Uterus (tissue), 4 donors: Measurements from ENCODE around the gene PWP2. TPM values are rescaled to one million over a fixed set of nuclear protein-coding genes. Genes with fewer than 3 reads are reported as not detected.

Source experiments
- DNase-seq, 2 donors: peaks; one replicate each; pipeline ENCODE4 v3.0.0-alpha.2; 2019 to 2020
- H3K27ac ChIP-seq, 2 donors: fragments of 200-600 bp; sonication (generic); 1 replicate in 1 of 2; 2 replicates in 1 of 2; pipeline ENCODE4 v1.5.1; 2016 to 2018
- H3K27me3 ChIP-seq, 2 donors: fragments of 200-600 bp; sonication (generic); one replicate each; pipeline ENCODE4 v1.5.1; 2018 to 2019; ENCODE audit warnings: control low read depth in 1 of 2
- H3K36me3 ChIP-seq, 2 donors: fragments of 200-600 bp; sonication (generic); one replicate each; pipeline ENCODE4 v1.5.1; 2019; ENCODE audit warnings: control low read depth in 1 of 2
- H3K4me1 ChIP-seq, 2 donors: fragments of 200-600 bp; sonication (generic); one replicate each; pipeline ENCODE4 v1.5.1; 2018 to 2019; ENCODE audit warnings: control low read depth in 1 of 2
- H3K4me3 ChIP-seq, 2 donors: fragments of 200-600 bp; sonication (generic); 1 replicate in 1 of 2; 2 replicates in 1 of 2; pipeline ENCODE4 v1.5.1; 2018 to 2019; ENCODE audit warnings: mild to moderate bottlenecking in 1 of 2
- H3K9me3 ChIP-seq, 2 donors: fragments of 200-600 bp; sonication (generic); one replicate each; pipeline ENCODE4 v1.5.1; 2019; ENCODE audit warnings: control low read depth in 1 of 2
- POLR2A ChIP-seq, 2 donors: fragments of 450-650 bp; IDR thresholded peaks; one replicate each; pipeline ENCODE4 v1.6.1; 2016; ENCODE audit warnings: antibody characterized with exemption in 2 of 2, mild to moderate bottlenecking in 1 of 2, moderate library complexity in 1 of 2
- intact Hi-C: fragments of 100-400 bp; cut with DNase I; formaldehyde crosslinking; loops from one replicate; pipeline ENCODE4 v1.15.1; 2023; ENCODE audit warnings: low total_unique reads
- total RNA-seq, 4 donors: library from RNA; depleted of rRNA in 3 of 4; stranded (reverse); fragments of >200 nt in 3 of 4; gene quantifications; one replicate each; pipeline versions ENCODE4 v1.1.0 to v1.2.4, GENCODE V29; 2014 to 2023
- TF ChIP-seq, protein P1 (sequence below), 4 experiments: fragments of 200-600 bp in 2 of 4; fragments of 450-650 bp in 2 of 4; sonication (generic) in 2 of 4; IDR thresholded peaks; one replicate each; pipeline ENCODE4 v1.5.1; 2016 to 2019; ENCODE audit warnings: antibody characterized with exemption in 4 of 4, mild to moderate bottlenecking in 2 of 4, moderate library complexity in 1 of 4
- donor health status: DM: yes; HTN: yes; CAD: no.

The PWP2 gene
- total RNA-seq, 4 donors from 2014 or later: 5.2 to 9.1 (median 6.5) TPM; not detected in 1

DNA sequence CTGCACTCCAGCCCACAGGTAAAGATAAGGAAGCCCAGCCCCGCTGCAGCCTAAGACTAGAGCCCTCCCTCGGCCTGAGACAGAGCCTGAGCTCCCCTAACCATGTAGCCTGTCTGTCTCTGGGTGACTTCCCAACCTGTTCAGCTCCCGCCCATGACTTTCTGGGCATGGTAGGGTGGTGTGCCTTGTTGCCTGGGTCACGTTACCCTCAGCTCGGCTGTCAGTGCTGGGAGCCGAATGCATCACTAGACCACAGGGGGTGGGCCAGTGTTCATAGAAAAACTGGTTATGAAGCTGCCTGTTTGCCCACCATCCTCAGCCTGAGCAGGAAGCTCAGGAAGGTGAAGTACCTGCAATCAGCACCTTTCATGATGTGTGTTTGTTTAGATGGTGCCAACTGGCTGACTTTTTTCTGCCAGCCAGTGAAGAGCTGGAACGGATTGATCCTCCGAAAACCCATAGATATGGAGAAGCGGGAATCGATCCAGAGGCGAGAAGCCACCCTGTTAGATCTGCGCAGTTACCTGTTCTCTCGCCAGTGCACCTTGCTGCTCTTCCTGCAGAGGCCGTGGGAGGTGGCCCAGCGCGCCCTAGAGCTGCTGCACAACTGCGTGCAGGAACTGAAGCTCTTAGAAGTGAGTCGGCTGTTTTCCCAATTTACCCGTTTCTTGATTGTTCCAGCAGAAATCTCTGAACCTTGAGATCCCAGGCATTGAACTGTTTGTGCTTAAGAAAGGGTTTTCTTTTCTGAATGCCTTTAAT is 43.9 kb upstream of the PWP2 start:
- Histone ChIP-seq H3K4me3 (no peak overlapping the region), H3K9me3 (no peaks in the 10 kb centered on the region), H3K36me3 (no peaks in the 10 kb centered on the region), H3K4me1 (no peaks in the 10 kb centered on the region), H3K27ac (no peak overlapping the region), H3K27me3 (no peaks in the 10 kb centered on the region)
- intact Hi-C loops: no loop called here
- TF ChIP-seq, protein P1, sequence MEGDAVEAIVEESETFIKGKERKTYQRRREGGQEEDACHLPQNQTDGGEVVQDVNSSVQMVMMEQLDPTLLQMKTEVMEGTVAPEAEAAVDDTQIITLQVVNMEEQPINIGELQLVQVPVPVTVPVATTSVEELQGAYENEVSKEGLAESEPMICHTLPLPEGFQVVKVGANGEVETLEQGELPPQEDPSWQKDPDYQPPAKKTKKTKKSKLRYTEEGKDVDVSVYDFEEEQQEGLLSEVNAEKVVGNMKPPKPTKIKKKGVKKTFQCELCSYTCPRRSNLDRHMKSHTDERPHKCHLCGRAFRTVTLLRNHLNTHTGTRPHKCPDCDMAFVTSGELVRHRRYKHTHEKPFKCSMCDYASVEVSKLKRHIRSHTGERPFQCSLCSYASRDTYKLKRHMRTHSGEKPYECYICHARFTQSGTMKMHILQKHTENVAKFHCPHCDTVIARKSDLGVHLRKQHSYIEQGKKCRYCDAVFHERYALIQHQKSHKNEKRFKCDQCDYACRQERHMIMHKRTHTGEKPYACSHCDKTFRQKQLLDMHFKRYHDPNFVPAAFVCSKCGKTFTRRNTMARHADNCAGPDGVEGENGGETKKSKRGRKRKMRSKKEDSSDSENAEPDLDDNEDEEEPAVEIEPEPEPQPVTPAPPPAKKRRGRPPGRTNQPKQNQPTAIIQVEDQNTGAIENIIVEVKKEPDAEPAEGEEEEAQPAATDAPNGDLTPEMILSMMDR (IDR thresholded peaks at IDR 0.05): no peak
- TF ChIP-seq POLR2A (IDR thresholded peaks at IDR 0.05): no peak
- DNase-seq: no peak

DNA sequence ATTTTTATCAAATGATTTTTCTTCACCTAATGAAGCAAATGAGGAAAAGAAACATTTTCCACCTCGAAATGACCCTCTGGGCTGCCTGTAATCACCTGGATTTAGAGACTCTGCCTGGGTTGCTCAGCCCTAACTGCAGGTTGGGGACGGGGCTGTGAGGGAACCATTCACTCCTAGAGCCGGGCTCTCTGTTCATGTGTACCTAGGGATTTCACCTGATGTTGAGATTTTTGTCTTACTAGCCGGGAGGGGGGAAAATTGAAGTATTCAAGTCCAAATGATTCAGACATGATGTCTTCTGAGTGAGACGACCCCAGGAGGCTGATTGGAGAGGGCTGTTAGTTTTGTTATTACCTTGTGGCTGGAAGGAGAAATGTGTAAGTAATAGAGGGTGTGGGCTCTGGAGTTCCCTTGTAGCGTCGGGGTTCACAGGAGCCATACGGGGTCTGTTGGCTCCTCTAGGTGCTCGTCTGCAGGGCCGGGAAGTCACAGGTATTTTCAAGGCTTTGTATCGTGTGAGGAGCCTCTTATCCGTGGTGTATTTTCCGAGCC is 42.3 kb upstream of the PWP2 start:
- H3K27me3 ChIP-seq: no peaks in the 10 kb centered on the region
- no peaks in the 10 kb centered on the region for H3K9me3 ChIP-seq
- H3K4me3 ChIP-seq: no peak overlapping the region
- H3K4me1 ChIP-seq: no peaks in the 10 kb centered on the region
- no peaks in the 10 kb centered on the region for H3K36me3 ChIP-seq
- intact Hi-C loops: no loop called here
- DNase-seq: no peak
- H3K27ac ChIP-seq: no peak overlapping the region
- no peak for TF ChIP-seq POLR2A (IDR thresholded peaks at IDR 0.05)
- TF ChIP-seq, protein P1 (IDR thresholded peaks at IDR 0.05): no peak

DNA sequence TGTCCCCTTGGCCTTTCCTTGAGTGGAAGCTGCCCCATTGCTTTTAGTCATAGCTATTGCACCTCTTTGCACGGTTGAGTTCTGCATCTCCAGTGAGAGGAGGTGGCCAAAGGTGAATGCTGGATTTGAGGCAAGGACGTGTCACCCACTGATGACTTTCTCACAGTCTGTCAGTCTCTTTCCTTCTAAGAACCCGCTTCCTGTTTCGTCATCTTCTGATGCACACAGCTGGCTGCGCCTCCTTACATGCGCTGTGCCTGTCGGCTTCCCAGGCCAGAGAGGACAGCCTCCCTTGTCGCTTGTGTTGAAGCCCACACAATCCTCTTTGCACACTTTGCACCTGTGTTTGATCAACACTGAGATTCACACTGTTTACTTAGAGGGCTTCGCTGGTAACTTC is 41.8 kb upstream of the PWP2 start:
- no peaks in the 10 kb centered on the region for H3K36me3 ChIP-seq
- intact Hi-C loops: no loop called here
- no peak for TF ChIP-seq POLR2A (IDR thresholded peaks at IDR 0.05)
- TF ChIP-seq, protein P1 (IDR thresholded peaks at IDR 0.05): no peak
- no peak overlapping the region for H3K4me3 ChIP-seq
- no peaks in the 10 kb centered on the region for H3K4me1 ChIP-seq
- H3K27ac ChIP-seq: no peak overlapping the region
- DNase-seq: no peak
- no peaks in the 10 kb centered on the region for H3K9me3 ChIP-seq
- no peaks in the 10 kb centered on the region for H3K27me3 ChIP-seq

DNA sequence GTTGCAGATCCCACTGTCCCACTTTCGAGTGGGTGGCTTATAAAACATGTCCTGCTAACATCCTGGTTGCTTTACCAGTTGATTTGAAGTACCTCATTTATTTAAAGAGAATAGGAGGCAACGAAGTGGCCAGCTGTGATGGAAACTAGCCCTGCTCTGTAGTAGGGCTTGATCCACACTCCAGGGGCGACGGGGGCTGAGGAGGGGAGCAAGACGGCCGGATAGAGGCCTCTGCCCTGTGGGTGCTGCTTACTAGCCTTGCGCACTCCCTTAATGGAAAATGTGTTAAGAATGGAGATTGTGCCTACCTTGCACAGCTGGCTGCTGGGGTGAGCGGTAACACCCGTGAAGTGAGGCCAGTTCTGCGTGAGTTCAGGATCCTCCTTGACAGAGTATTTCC is 41.1 kb upstream of the PWP2 start:
- no peaks in the 10 kb centered on the region for H3K27me3 ChIP-seq
- no peaks in the 10 kb centered on the region for H3K36me3 ChIP-seq
- intact Hi-C loops: no loop called here
- no peak for TF ChIP-seq POLR2A (IDR thresholded peaks at IDR 0.05)
- TF ChIP-seq, protein P1 (IDR thresholded peaks at IDR 0.05): no peak
- no peak for DNase-seq
- H3K4me1 ChIP-seq: no peaks in the 10 kb centered on the region
- no peak overlapping the region for H3K27ac ChIP-seq
- no peaks in the 10 kb centered on the region for H3K9me3 ChIP-seq
- no peak overlapping the region for H3K4me3 ChIP-seq

DNA sequence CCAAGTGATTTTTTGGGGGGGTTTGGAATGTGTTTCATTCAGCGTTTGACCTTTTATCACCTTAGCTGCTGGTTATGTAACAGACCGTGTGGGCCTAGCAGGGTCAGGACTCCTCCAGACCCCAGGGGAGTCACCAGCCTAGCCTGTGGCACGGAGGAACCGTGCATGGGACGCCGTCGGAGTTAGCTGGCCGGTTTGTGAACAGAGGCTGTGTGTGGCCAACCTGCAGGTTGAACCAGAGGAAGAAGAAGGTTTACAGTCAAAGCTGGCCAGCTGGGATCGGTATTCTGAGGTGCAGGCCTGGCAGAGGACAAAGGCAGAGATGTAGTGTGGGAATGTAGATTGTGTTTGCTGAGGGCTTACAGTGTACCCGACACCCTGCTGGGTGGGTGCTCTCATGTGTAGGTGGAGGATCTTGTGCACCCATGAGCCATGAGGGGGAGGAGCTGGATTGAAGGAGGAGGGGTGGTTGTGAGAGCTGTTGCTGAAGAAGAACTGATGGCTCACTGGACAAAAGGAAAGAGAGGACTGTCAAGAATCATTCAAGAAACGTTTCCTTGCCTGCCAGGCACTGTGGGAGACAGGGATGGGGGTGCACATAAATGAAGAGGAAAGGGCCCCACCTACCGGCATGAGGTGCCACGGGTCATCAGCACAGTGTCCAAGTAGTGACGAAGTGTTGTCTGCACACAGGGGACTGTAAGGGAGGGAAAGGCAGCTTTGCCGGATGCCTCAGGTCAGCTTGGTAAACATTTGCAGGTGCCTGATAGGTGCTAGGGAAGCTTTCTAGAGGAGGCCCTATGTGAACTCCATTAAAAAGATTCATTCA is 40.0 kb upstream of the PWP2 start:
- H3K27ac ChIP-seq: no peak overlapping the region
- no peaks in the 10 kb centered on the region for H3K27me3 ChIP-seq
- H3K4me3 ChIP-seq: no peak overlapping the region
- intact Hi-C loops: no loop called here
- H3K4me1 ChIP-seq: no peaks in the 10 kb centered on the region
- TF ChIP-seq, protein P1 (IDR thresholded peaks at IDR 0.05): no peak
- no peak for TF ChIP-seq POLR2A (IDR thresholded peaks at IDR 0.05)
- no peak for DNase-seq
- H3K36me3 ChIP-seq: no peaks in the 10 kb centered on the region
- no peaks in the 10 kb centered on the region for H3K9me3 ChIP-seq
